H1 (cell line): ENCODE measurements around the gene STARD6. TPM values are rescaled to one million over a fixed set of nuclear protein-coding genes. Genes with fewer than 3 reads are reported as not detected.

Experiments
- CHD7 ChIP-seq: fragments of 300-600 bp; sonication (generic); IDR thresholded peaks from 2 replicates; pipeline ENCODE4 v1.7.1; 2012; ENCODE audit warnings: low read length, moderate library complexity, mild to moderate bottlenecking, inconsistent platforms; ENCODE audit not compliant: insufficient replicate concordance
- RBBP5 ChIP-seq: IDR thresholded peaks from 2 replicates; pipeline ENCODE4 v1.7.1; 2012; ENCODE audit warnings: low read depth, mild to moderate bottlenecking, inconsistent platforms, low read length, moderate library complexity, borderline replicate concordance
- SP2 ChIP-seq: IDR thresholded peaks from 2 replicates; pipeline ENCODE4 v1.6.1; 2012; ENCODE audit warnings: mild to moderate bottlenecking, low read length, inconsistent platforms
- SRF ChIP-seq: IDR thresholded peaks from 2 replicates; pipeline ENCODE4 v1.6.1; 2011; ENCODE audit warnings: mild to moderate bottlenecking, low read depth, low read length, moderate library complexity
- TAF7 ChIP-seq: optimal IDR thresholded peaks from 2 replicates; pipeline ENCODE3; 2011; ENCODE audit warnings: low read depth, mild to moderate bottlenecking, inconsistent platforms, low read length, moderate library complexity, borderline replicate concordance
- USF2 ChIP-seq: IDR thresholded peaks from 2 replicates; pipeline ENCODE4 v1.6.1; 2011; ENCODE audit warnings: low read length, improper control_type of control experiment
- polyA plus RNA-seq, 7 experiments: library from polyadenylated mRNA; depleted of rRNA in 3 of 7; stranded (reverse) in 5 of 7; unstranded in 2 of 7; fragments of >200 nt in 5 of 7; fragments of 200-250 nt in 2 of 7; gene quantifications; 1 replicate in 5 of 7; 2 replicates in 1 of 7; 4 replicates in 1 of 7; pipeline versions ENCODE4 v1.2.1 to v1.2.3, GENCODE V29; 2011 to 2013; ENCODE audit warnings: missing spikeins in 2 of 7, mixed read lengths in 2 of 7
- total RNA-seq: library from RNA; stranded (reverse); fragmentation: NEBNext Ultra II Directional; extraction: Animal tissue kit (Norgen Biotek cat#: 25700); gene quantifications from 2 replicates; pipeline ENCODE4 v1.2.1, GENCODE V29; 2021

STARD6 gene
- total and polyA plus RNA-seq, 2 of the 8 experiments (the other 6 are each of a cell fraction or from before 2014, with no cell fraction given), result not detected

DNA sequence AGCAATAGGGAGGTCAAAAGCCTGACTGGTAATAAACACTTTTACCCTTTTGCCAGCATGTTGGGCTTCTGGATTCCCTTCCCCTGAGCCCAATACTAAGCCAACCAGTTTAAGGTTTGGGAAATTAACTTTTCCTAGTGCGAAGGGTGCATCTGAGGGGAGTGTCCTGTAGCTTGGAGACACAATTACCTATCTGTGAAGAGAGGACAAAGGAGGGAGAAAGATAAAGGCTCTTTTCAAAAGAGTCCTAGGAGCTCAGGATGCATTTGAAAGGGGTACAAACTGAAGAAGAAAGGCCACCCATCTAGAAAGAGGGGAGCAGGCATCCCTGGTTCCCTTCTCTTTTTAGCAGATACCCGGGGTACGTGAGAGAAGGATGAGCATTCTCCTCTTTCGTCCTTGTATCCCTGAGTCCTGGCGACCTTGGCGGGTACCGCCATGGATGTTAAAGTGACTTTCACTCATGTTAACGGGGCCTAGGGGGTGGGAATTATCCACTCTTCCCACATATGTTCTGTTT is 25.1 kb upstream of the STARD6 start (continued):
- TF ChIP-seq CHD7 (peak; percentile 48), RBBP5 (no peak), TAF7 (no peak), USF2 (no peak), SRF (no peak), SP2 (no peak)
